GM21737 (cell line): ENCODE measurements around the gene SAPCD2.
"Not testable (repeated sequence)": the region's sequence is repeated elsewhere in the genome, so short reads cannot be mapped to it uniquely, and the experiment has no call there.

ENCODE experiments used
- ATAC-seq: cut with Tn5 transposase; IDR thresholded peaks from one replicate; pipeline ENCODE4 v1.9.1; 2021; ENCODE audit warnings: mild to moderate bottlenecking, moderate library complexity; ENCODE audit not compliant: unreplicated experiment

Gene SAPCD2

DNA sequence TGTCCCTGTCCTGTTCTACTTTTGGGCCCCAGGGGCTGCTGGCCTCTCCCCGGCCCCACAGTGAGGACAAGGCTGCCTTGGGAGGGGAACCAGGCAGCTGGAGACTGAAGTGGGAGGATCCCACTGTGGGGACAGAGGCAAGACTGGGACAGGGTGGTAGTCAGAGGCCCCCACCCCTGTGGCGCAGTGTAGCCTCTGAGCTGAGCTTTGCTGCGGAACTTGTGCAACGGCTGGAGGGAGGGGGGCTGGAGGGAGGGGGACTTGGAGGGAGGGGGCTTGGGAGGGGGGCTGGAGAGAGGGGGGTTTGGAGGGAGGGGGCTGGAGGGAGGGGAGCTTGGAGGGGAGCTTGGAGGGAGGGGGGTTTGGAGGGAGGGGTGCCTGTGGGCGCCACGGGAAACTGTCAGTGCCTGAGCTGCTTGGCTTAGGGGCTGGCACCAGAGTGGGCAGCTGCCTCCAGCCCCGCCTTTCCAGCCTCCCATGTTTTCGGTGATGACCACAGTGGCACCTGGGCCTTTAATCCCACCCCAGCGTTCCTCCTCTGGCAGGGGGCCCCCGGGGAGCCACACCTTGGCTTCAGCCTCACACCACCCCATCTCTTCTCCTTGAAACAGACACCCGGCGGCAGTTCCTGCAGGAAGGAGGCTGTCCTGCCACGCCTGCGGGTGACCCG lies 36.2 kb downstream of the SAPCD2 start:
- no peak for ATAC-seq

DNA sequence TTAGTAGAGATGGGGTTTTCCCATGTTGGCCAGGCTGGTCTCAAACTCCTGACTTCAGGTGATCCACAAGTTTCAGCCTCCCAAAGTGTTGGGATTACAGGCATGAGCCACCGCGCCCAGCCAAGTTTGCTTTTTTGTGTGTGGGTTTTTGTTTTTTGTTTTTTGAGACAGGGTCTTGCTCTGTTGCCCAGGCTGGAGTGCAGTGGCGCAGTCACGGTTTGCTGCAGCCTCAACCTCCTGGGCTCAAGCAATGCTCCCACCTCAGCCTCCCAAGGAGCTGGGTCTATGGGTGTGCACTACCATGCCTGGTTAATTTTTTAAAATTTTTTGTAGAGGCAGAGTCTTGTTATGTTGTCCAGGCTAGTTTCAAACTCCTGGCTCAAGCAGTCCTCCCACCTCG lies 36.9 kb downstream of the SAPCD2 start:
- not testable (repeated sequence) for ATAC-seq

DNA sequence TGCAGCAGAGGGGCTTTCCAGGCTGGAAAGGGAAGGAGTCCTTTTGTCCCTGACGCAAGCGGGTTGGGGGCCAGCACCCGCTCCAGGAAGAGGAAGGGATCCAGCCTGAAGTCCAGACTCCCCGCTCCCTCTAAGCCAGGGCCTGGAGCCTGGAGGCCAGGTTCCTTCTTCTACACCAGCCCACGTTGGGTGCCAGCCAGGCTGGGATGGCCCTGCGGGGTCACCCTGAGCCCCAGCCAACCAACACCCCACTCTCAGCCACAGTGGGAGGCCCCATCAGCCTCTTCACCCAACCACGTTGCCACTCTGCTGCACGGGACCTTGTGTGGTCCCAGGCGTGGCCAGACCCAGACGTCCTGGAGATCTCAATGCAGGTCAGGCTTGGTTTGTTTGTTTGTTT lies 37.5 kb downstream of the SAPCD2 start:
- no peak for ATAC-seq

DNA sequence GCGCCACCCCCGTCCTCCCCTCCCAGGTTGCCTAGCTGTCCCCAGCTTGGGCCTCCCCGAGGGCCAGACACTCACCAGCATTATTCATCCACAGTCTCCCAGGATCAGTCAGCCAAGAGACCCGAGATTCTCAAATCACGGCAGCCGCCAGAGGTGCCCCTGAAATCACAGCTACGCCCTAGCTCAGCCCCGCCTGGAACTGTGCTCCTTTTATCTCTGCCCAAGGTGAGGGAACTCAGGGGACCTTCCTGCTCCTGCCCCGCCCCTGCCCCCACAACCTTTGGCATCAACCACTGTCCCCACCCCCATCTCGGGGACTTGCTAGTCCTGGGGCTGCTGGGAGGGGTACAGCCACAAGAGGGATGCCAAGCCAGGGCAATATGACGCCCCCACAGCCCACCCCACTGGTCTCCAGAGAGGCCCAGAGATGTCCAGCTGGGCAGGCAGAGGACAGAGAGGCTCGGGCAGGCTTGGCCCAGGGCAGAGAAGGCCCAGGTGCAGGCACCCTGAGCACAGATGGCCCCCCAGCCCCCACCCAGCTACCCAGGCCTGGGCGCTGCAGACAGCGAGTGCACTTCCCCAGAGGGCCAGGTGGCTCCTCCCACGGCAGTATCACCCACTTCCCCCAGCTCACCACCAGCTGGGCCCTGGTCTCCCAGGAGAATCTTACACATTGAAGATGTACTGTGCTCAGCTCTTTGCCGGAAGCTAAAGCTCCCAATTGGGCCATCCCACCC lies 38.3 kb downstream of the SAPCD2 start, which contains the start of gene FUT7:
TSS of gene FUT7 (minus strand) at position 185 of the 737 bp plus-strand sequence. CDS start at position 88, 97 bp downstream.
- no peak for ATAC-seq

DNA sequence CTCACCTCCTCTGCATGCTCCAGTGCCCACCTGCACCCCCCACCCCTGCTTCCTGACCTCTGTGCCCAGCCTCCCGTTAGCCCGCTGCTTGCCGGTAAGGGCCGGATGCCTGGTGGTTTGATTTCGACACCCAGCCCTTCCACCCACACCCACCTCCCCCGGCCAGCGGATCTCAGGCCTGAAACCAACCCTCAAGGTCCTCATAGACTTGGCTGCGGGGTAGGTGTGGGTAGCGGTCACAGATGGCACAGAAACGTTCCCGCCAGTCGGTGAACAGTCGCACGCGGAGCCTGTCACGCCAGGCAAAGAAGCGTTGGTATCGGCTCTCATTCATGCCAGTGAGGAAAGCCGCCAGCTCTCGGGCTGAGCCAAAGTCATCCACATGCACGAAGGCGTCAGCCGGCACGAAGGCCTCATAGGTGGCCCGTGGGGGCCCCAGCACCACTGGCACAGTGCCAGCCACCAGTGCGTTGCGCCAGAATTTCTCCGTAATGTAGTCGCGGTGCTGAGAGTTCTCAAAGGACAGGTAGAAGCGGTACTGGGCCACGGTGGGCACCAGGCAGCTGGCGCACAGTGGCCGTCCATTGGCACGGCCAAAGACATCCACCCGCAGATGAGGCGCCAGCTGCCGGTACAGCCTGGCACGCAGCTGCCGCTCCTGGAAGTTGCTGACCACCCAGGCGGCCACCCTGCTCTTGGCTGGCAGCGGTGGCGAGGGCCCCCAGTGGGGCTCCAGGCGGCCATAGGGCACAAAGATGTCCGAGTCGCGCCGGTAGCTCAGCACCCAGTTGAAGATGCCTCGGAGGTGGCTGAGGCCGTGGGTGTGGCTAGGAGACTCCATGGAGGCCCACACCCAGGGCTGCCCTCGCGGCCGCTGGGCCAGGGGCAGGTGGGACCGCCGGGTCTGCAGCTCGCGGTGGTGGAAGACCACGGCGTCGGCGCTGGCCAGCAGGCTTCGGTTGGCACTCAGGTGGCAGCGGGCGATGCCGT lies 39.5 kb downstream of the SAPCD2 start:
- no peak for ATAC-seq

GRCh38 chr9:137030006-137030405 lies 40.4 kb downstream of the SAPCD2 start:
- no peak for ATAC-seq

DNA sequence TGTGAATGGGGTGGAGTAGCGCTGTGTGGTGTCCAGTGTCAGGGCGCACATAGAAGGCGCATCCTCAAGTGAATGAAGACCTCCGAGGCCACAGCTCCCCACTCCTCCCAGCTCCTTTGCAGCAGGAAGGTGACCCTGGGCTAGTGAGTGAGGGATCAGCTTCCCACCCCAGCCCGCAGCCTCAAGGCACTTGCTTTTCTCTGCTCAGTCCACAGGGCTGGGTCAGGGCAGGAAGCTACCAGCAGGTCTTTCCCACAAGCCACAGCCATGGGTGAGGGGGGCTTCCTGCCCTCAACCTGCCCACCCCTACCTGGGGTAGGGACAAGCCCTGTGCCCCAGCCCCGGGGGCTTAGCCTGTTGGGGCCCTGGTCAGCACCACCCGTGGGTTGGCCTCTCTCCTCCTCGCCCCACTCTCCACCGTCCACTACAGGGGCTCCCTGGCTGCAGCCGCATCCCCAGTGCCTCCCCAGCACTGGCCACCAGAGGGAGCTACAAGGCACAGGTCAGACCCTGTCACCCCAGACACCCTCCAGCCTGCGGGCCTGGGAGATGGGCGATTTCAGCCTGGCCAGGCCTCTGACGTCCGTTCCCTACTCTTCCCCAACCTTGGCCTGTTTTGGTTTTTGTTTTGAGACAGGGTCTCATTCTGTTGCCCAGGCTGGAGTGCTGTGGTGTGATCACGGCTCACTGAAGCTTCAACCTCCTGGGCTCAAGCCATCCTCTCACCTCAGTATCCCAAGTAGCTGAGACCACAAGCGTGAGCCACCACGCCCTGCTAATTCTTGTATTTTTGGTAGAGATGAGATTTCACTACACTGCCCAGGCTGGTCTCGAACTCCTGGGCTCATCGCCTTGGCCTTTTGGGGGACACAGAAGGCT lies 41.1 kb downstream of the SAPCD2 start:
- ATAC-seq = no peak

DNA sequence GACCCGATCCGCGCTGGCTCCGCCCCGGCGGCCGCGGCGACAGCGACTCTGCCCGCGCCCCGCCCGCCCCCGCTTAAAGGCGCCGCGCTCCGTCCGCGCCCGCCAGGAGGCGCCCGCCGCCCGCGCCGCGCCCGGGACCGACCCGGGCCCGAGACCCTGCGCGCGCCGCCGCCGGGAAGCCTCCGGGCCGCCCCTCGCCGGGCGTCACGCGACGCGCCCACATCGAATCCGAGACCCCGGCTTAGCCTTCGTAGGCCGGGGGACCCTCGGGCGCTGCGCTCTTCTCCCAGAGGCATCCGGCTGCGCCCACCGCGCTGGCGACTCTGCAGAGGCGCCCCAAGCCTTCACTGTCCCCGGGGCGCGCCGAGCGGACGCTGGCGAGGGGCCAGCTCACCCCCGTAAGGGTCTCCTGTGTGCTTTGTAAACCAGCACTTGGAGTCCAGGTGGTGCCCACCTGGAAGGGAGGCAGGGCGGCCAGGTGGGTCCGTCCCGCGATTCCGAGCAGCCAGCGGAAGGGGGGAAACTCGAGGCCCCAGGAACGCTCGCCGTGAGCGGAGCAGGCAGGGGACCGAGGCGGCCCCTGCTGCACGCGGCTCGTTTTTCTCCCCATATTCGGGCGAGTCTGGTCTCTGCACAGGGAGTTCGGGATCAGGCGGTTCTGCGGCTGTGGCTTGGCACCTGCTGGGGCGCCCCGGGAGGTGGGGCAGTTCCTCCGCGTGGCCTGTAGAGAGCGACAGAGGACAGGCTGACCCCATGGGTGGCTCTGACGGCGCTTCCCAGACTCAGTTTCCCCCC lies 41.9 kb downstream of the SAPCD2 start:
- ATAC-seq = peak; percentile 37

DNA sequence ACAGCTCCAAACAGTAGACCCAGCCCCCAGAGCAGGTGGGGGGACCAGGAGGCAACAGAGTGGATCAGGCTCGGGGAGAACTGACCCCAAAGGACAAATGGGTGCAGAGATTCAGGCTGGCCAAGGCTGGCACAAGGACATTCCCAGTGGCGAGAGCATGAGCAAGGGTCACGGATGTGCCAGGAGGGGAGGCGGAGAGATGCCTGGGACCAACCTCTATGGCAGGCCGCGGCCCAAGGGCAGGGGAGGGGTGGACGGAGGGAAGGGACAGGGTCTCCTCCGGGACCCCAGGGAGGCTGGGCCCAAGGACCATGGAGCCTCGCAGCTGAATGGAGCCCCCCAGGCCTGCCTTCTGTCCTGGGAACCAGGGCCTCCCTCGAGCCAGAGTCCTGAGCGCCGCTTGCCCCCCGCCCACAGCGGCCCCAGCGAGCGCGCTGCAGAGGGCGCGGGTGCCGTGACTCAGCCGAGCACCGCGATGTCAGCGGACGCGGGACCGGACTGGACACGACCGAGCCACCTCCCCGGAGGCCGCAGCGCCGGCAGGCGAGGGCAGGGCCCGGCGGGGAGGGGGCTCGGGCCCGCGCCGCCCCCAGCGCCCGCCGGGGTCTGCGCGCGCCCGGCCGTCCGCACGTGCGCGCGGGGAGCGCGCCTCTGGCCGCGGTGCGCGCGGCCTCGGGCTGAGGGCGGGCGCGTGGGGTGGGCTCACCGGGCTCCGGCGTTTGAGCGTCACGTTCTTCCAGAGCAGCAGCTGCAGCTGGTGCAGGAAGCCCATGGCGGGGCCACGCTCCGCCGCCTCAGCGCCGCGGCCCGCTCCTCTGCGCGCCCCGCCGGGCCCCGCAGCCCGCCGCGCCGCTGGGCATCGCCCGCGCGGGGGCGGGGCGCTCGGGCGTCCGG lies 42.7 kb downstream of the SAPCD2 start, which contains the start of gene ABCA2:
TSS of gene ABCA2 (minus strand) at position 869 of the 894 bp plus-strand sequence. CDS start at position 772, 97 bp downstream.
- no peak for ATAC-seq

- ATAC-seq = no peak
These were observed 43.5 kb downstream of the SAPCD2 start for GRCh38 chr9:137026828-137027227.

- ATAC-seq = no peak
These were observed 44.0 kb downstream of the SAPCD2 start for GRCh38 chr9:137026384-137026783.

DNA sequence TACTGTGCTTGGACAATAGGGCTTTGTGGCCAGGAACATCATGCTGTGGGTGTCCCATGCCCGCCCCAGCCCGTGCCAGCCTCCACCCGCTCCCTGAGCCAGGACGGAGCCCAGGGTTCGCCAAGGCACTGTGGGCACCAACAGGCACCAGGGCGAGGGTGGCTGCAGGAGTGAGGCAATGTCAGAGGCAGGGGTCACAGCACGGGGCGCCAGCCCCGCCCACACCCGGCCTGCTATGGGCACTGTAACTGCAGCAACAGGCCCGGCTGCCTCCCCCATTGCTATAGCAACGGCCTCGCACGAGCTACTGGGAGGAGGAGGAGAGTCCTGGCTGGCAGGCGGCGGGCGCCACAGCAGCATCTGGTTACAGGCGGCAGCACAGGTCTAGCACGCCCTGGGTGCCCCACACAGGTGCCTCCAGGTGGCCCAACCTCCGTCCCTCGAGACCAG lies 44.8 kb downstream of the SAPCD2 start:
- ATAC-seq = no peak

- ATAC-seq = no peak
These were observed 46.8 kb downstream of the SAPCD2 start for GRCh38 chr9:137023583-137023991.

- no peak for ATAC-seq
These were observed 47.2 kb downstream of the SAPCD2 start for GRCh38 chr9:137023157-137023556.

DNA sequence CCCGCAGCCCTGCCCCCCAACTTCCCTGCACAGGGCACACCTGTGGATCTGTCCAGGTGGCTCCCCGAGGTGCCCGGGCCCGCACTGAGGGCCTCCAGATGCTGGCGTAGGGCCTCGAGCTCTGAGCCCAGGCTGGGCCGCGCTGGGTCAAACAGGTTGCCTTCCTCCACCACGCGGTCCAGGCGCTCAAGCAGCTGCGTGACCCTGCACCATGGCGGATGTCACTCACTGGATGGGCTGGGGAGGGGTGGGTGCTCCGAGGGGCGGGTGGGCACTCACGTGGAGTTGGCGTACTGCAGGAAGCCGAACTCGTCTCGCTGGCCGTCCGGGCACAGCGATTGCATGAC lies 47.7 kb downstream of the SAPCD2 start:
- ATAC-seq = no peak

DNA sequence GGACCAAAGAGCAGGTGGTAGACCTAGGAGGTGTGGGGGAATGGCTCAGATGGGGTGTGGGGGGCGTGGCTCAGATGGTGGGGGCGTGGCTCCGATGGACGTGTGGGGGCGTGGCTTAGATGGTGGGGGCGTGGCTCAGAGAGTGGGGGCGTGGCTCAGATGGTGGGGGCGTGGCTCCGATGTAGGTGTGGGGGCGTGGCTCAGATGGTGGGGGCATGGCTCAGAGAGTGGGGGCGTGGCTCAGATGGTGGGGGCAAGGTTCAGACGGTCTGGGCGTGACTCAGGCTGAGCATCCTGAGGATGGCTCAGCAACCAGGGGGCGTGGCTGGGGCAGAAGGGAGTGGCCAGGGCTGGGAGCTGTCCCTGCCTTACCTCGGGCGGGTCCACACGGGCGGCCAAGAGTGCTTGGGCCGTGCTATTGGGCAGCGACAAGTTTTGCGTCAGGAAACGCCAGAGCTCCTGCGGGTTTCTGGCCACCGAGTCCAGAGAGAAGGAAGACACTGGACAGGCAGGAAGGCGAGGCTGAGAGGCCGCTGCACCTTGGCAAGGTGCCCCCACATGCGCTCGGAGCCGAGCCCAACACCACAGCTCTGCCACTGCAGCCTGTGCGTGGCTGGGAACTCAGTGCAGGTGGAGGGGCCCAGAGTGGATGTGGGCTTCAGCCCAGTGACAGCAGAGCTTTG lies 48.2 kb downstream of the SAPCD2 start:
- ATAC-seq = no peak

DNA sequence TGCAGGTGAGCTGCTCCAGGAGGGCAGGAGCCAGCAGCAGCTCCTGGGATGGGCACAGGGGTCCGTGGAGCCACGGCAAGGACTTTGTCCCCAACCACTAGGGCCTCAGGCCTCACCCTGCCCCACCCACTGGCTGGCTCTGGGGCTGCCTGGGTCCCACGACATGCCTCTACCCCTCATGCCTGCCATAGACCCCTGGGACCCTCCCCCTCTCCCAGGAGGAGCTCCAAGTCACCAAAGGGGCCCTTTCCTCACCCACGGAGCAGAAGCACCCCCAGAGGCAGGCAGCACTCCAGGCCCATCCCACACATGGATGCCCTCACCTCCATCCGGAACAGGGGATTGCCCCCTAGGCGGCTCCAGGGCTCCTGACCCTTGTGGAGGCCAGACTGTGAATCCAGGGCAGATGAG lies 48.8 kb downstream of the SAPCD2 start:
- no peak for ATAC-seq
